Activated T-helper 1 cell treated with anti-CD3 and anti-CD28 coated beads, Interleukin-2, amount 50 U/mL, for 16 hours (primary cell): ENCODE data around the gene RBP5.

Source experiments
- DNase-seq, 2 donors: peaks; one replicate each; pipeline ENCODE4 v3.0.0-alpha.2; 2020; ENCODE audit warnings: low read depth in 1 of 2, low spot score in 1 of 2

The RBP5 gene

GRCh38 chr12:7076493-7076892 lies 52.2 kb downstream of the RBP5 start:
- no peak for DNase-seq

DNA sequence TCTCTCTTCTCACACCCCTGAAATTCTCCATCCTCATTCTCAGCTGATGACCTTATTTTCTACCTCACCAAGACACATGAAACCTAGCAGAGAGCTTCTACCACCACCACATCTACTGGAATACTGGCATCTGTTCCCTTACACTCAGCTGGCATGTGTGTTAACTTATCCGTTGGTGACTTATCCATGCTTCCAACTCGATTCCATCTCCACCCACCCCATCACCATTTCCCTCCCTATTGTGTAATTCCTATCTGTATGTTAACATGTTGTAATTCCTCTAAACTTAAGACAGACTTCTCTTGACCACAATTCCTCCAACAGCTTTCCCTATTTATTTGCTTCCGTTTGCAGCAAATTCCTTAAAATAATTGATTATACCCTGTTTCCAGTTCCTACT lies 52.8 kb downstream of the RBP5 start:
- no peak for DNase-seq

- no peak for DNase-seq
Observed at GRCh38 chr12:7075518-7075917, 53.2 kb downstream of the RBP5 start.

GRCh38 chr12:7073946-7074345 lies 54.7 kb downstream of the RBP5 start:
- DNase-seq = no peak
